ENCODE data around the gene ANKRD36B. TPM values are rescaled to one million over a fixed set of nuclear protein-coding genes. Genes with fewer than 3 reads are reported as not detected.
"Not testable (repeated sequence)": the region's sequence is repeated elsewhere in the genome, so short reads cannot be mapped to it uniquely, and the experiment has no call there.

Gene ANKRD36B
- polyA plus RNA-seq, 1 donor, result 22.0 TPM

- not testable (repeated sequence) for H3K4me1 ChIP-seq (ENCODE audit: control insufficient read depth, insufficient read depth, low read length); DNase-seq; H3K4me3 ChIP-seq (ENCODE audit: low read length); H3K9me3 ChIP-seq (ENCODE audit: control insufficient read depth, low read depth, low read length); H3K27ac ChIP-seq (ENCODE audit: low read length); H3K27me3 ChIP-seq (ENCODE audit: control insufficient read depth, insufficient read depth, low read length); H3K36me3 ChIP-seq (ENCODE audit: control insufficient read depth, insufficient read depth, low read length)
- no CpG with 5 or more reads among the region's 12 CpGs for WGBS (ENCODE audit: insufficient coverage, low lambda C conversion rate)
Observed at GRCh38 chr2:97605524-97606339, 16.1 kb upstream of the ANKRD36B start.

GRCh38 chr2:97605109-97605508 lies 15.4 kb upstream of the ANKRD36B start:
- not testable (repeated sequence) for H3K27me3 ChIP-seq (ENCODE audit: control insufficient read depth, insufficient read depth, low read length); H3K27ac ChIP-seq (ENCODE audit: low read length); H3K4me3 ChIP-seq (ENCODE audit: low read length); H3K9me3 ChIP-seq (ENCODE audit: control insufficient read depth, low read depth, low read length); H3K36me3 ChIP-seq (ENCODE audit: control insufficient read depth, insufficient read depth, low read length); DNase-seq; H3K4me1 ChIP-seq (ENCODE audit: control insufficient read depth, insufficient read depth, low read length)
- WGBS (ENCODE audit: insufficient coverage, low lambda C conversion rate), result no CpG with 5 or more reads among the region's 8 CpGs

- no CpG with 5 or more reads among the region's 10 CpGs for whole genome bisulfite sequencing (ENCODE audit: insufficient coverage, low lambda C conversion rate)
- H3K36me3 ChIP-seq (ENCODE audit: control insufficient read depth, insufficient read depth, low read length); H3K27me3 ChIP-seq (ENCODE audit: control insufficient read depth, insufficient read depth, low read length); H3K9me3 ChIP-seq (ENCODE audit: control insufficient read depth, low read depth, low read length); H3K4me3 ChIP-seq (ENCODE audit: low read length); DNase-seq; H3K4me1 ChIP-seq (ENCODE audit: control insufficient read depth, insufficient read depth, low read length); H3K27ac ChIP-seq (ENCODE audit: low read length): not testable (repeated sequence)
Observed at GRCh38 chr2:97601537-97601936, 11.9 kb upstream of the ANKRD36B start.

- WGBS (ENCODE audit: insufficient coverage, low lambda C conversion rate), result no CpG with 5 or more reads among the region's 4 CpGs
- not testable (repeated sequence) for H3K9me3 ChIP-seq (ENCODE audit: control insufficient read depth, low read depth, low read length); DNase-seq; H3K4me3 ChIP-seq (ENCODE audit: low read length); H3K27ac ChIP-seq (ENCODE audit: low read length); H3K27me3 ChIP-seq (ENCODE audit: control insufficient read depth, insufficient read depth, low read length); H3K36me3 ChIP-seq (ENCODE audit: control insufficient read depth, insufficient read depth, low read length); H3K4me1 ChIP-seq (ENCODE audit: control insufficient read depth, insufficient read depth, low read length)
Observed at GRCh38 chr2:97596180-97596579, 6.5 kb upstream of the ANKRD36B start.

- not testable (repeated sequence) for DNase-seq; H3K4me1 ChIP-seq (ENCODE audit: control insufficient read depth, insufficient read depth, low read length); H3K27ac ChIP-seq (ENCODE audit: low read length); H3K27me3 ChIP-seq (ENCODE audit: control insufficient read depth, insufficient read depth, low read length); H3K9me3 ChIP-seq (ENCODE audit: control insufficient read depth, low read depth, low read length); H3K36me3 ChIP-seq (ENCODE audit: control insufficient read depth, insufficient read depth, low read length); H3K4me3 ChIP-seq (ENCODE audit: low read length)
- WGBS (ENCODE audit: insufficient coverage, low lambda C conversion rate), result no CpG with 5 or more reads among the region's 3 CpGs
Observed at GRCh38 chr2:97593520-97593919, 3.8 kb upstream of the ANKRD36B start.

GRCh38 chr2:97590515-97591394 lies 1.1 kb upstream of the ANKRD36B start:
- no CpG with 5 or more reads among the region's 33 CpGs for WGBS (ENCODE audit: insufficient coverage, low lambda C conversion rate)
- H3K4me3 ChIP-seq (ENCODE audit: low read length), result peak overlapping the region; percentile 66
- H3K4me1 ChIP-seq (ENCODE audit: control insufficient read depth, insufficient read depth, low read length); H3K9me3 ChIP-seq (ENCODE audit: control insufficient read depth, low read depth, low read length); H3K36me3 ChIP-seq (ENCODE audit: control insufficient read depth, insufficient read depth, low read length); H3K27me3 ChIP-seq (ENCODE audit: control insufficient read depth, insufficient read depth, low read length): not testable (repeated sequence)
- DNase-seq, result peak; percentile 62 to 74
- H3K27ac ChIP-seq (ENCODE audit: low read length), result peak overlapping the region; percentile 93

- not testable (repeated sequence) for H3K36me3 ChIP-seq (ENCODE audit: control insufficient read depth, insufficient read depth, low read length); H3K27me3 ChIP-seq (ENCODE audit: control insufficient read depth, insufficient read depth, low read length); H3K9me3 ChIP-seq (ENCODE audit: control insufficient read depth, low read depth, low read length); H3K4me1 ChIP-seq (ENCODE audit: control insufficient read depth, insufficient read depth, low read length); DNase-seq
- no CpG with 5 or more reads among the region's 14 CpGs for WGBS (ENCODE audit: insufficient coverage, low lambda C conversion rate)
- H3K27ac ChIP-seq (ENCODE audit: low read length), result peak overlapping the region; percentile 86
- peak overlapping the region; percentile 59 for H3K4me3 ChIP-seq (ENCODE audit: low read length)
Observed at GRCh38 chr2:97589257-97589597, 450 bp downstream of the ANKRD36B start.

GRCh38 chr2:97565674-97566073 lies 24.0 kb downstream of the ANKRD36B start:
- H3K9me3 ChIP-seq (ENCODE audit: control insufficient read depth, low read depth, low read length); H3K27me3 ChIP-seq (ENCODE audit: control insufficient read depth, insufficient read depth, low read length); H3K27ac ChIP-seq (ENCODE audit: low read length); H3K4me3 ChIP-seq (ENCODE audit: low read length); H3K36me3 ChIP-seq (ENCODE audit: control insufficient read depth, insufficient read depth, low read length); H3K4me1 ChIP-seq (ENCODE audit: control insufficient read depth, insufficient read depth, low read length); DNase-seq: not testable (repeated sequence)
- WGBS (ENCODE audit: insufficient coverage, low lambda C conversion rate), result no CpG with 5 or more reads among the region's 3 CpGs

- peaks cover 15% of the 10 kb centered on the region for H3K36me3 ChIP-seq (ENCODE audit: control insufficient read depth, insufficient read depth, low read length)
- H3K9me3 ChIP-seq (ENCODE audit: control insufficient read depth, low read depth, low read length); H3K4me3 ChIP-seq (ENCODE audit: low read length); H3K27ac ChIP-seq (ENCODE audit: low read length); DNase-seq; H3K27me3 ChIP-seq (ENCODE audit: control insufficient read depth, insufficient read depth, low read length); H3K4me1 ChIP-seq (ENCODE audit: control insufficient read depth, insufficient read depth, low read length): not testable (repeated sequence)
- WGBS (ENCODE audit: insufficient coverage, low lambda C conversion rate), result no CpG with 5 or more reads among the region's 3 CpGs
Observed at GRCh38 chr2:97552406-97552805, 37.3 kb downstream of the ANKRD36B start.

- not testable (repeated sequence) for H3K4me3 ChIP-seq (ENCODE audit: low read length); H3K27ac ChIP-seq (ENCODE audit: low read length); DNase-seq; H3K4me1 ChIP-seq (ENCODE audit: control insufficient read depth, insufficient read depth, low read length); H3K27me3 ChIP-seq (ENCODE audit: control insufficient read depth, insufficient read depth, low read length); H3K9me3 ChIP-seq (ENCODE audit: control insufficient read depth, low read depth, low read length)
- peaks cover 15% of the 10 kb centered on the region for H3K36me3 ChIP-seq (ENCODE audit: control insufficient read depth, insufficient read depth, low read length)
- no CpG with 5 or more reads among the region's 1 CpG for WGBS (ENCODE audit: insufficient coverage, low lambda C conversion rate)
Observed at GRCh38 chr2:97550498-97550897, 39.2 kb downstream of the ANKRD36B start.

All from large intestine (tissue), 3 donors.